GM19328 (cell line): ENCODE results near the gene CNBD2.
"Not testable (repeated sequence)": the region's sequence is repeated elsewhere in the genome, so short reads cannot be mapped to it uniquely, and the experiment has no call there.

Source experiments
- ATAC-seq: cut with Tn5 transposase; IDR thresholded peaks from one replicate; pipeline ENCODE4 v1.9.1; 2021; ENCODE audit warnings: mild to moderate bottlenecking, moderate library complexity; ENCODE audit not compliant: unreplicated experiment

CNBD2 gene

GRCh38 chr20:35974256-35974655 is 5.9 kb downstream of the CNBD2 start:
- no peak for ATAC-seq

DNA sequence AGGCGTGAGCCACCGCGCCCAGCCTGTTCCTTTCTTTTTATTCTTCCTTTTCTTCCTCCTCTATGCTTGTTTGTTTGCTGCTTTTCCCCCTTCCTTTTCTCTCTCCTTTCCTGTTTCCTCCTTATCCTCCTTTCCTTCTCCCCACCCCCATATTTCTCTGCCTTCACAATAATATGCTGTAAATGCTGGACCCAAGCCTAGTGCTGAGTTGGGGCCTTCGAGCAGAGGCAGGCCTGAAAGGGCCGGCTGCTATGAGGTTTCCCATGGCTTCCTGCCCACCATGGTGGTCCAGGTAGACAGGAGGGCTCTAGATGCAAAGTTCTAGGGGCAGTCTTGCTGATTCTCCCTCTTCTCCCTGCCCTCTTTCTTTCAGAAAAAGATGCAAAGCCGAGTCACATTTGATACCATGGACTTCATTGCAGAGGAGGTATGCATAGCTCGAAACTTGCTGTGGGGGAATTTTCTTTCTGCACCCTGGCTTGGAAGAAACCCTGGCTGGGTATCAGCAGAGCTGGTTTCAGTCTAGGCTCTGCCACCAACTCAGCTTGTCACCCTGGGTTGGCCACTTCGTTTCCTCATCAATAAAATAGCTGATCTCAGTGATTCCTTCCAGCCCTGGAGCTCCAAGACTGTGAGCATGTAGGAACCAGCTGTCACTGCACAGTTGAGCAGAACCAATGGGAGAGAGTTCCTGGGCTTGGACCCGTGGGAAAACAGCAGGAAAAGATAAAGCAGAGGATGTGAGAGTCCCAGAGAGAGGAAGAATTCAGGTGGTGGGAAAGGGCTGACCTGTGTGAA is 7.4 kb downstream of the CNBD2 start:
- ATAC-seq: no peak

DNA sequence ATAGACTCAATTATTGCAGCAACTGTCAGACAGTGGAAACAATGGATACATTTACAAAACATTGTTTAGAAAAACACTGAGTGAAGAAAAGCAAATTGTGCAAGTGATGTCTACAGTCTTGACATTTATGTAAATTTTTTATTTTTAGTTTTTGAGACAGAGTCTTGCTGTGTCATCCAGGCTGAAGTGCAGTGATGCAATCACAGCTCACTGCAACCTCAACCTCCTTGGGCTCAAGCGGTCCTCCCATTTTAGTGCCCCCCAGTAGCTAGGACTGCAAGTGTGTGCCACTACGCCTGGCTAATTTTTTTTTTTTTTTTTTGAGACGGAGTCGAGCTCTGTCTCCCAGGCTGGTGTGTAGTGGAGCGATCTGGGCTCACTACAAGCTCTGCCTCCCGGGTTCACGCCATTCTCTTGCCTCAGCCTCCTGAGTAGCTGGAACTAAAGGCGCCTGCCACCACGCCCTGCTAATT is 9.7 kb downstream of the CNBD2 start:
- ATAC-seq: no peak

GRCh38 chr20:35979544-35979943 is 11.2 kb downstream of the CNBD2 start:
- ATAC-seq: no peak

DNA sequence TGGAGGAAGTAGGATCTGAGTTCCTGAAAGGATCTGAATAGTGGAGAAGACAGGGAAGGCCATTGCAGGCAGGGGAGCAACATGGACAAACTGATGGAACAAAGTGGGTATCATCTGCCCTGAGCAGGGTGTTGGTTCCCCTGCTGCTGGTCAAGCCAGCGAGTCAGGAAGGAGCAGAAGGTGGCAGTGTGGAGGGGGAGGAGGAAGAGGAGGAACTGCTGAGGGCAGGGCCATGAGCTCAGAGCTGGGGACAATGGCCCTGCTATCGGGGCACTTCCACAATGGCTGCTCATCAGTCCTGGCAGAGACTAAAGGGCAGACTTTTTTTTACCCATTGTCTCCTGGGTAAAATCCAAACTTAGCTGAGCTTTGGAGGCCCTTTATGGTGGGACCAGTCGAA is 13.6 kb downstream of the CNBD2 start:
- no peak for ATAC-seq

DNA sequence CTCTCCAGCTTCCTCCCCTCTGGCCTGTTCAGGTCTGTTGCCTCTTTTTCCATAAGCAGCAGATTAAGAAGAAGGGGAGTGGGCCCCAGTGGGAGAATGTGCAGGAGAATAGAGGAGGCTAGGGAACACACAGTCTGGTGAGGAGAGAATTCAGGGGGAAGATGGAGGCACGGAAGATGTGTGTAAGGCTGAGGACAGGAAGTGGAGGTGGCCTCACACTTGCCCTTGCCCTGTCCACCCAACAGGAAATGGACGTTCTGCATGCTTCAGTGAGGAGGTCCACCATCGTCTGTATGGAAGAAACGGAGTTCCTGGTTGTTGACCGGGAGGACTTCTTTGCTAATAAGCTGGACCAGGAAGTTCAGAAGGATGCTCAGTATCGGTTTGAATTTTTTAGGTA is 16.0 kb downstream of the CNBD2 start:
- no peak for ATAC-seq

DNA sequence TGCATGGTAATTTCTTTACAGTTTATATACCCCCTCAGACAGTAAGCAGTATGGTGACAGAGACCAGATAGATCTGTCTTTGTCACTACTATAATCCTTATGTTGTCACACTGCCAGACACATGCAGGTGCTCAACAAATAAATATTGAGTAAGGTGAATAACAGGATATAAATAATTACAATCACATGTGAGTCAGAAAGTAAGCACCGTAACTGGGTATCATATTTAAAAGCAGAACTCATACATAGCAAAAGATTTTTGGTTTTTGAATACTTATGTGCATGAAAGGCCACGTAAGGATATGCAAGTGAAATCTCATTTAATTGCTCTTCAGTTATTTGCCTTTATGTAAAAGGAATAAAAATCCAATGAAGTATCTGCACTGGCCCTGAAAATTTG is 17.4 kb downstream of the CNBD2 start:
- ATAC-seq: no peak

DNA sequence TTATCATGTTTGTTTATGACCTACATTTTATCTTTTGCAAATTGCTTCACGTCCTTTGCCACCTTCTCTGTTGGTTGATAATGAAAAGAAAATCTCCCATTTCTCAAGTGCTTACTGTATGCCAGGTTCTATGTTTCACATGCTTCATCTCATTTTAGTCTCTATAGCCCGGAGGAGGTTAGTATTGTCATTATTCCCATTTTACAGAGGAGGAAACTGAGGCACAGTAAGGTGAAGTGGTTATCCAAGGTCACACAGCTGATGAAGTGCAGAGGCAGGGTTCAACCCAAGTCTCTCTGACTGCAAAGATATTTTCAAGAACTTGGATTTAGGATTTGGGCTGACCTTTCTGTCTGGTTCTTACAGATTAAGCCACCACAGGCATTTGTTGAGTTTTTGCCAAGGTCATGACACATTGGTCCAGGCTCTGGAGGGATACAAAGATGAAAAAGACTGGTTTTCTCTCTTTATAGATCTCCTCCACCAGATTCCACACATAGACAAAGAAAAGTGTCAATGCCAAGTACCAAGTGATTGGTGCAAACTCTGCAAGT is 20.6 kb downstream of the CNBD2 start:
- ATAC-seq: no peak

GRCh38 chr20:35991142-35991771 is 22.9 kb downstream of the CNBD2 start:
- ATAC-seq: no peak

- no peak for ATAC-seq
Measured at GRCh38 chr20:35992713-35993335, 24.4 kb downstream of the CNBD2 start.

- ATAC-seq: no peak
Measured at GRCh38 chr20:35994994-35995453, 26.6 kb downstream of the CNBD2 start.

DNA sequence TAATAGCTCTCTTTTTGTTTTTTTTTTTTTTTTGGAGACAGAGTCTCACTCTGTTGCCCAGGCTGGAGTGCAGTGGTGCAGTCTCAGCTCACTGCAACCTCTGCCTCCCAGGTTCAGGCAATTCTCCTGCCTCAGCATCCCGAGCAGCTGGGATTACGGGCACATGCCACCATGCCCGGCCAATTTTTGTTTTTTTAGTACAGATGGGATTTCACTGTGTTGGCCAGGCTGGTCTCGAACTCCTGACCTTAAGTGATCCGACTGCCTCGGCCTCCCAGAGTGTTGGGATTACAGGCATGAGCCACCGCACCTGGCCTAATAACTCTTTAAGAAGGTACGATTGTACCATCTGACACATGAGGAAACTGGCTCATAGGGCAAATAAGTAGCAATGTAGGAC is 28.1 kb downstream of the CNBD2 start:
- not testable (repeated sequence) for ATAC-seq

DNA sequence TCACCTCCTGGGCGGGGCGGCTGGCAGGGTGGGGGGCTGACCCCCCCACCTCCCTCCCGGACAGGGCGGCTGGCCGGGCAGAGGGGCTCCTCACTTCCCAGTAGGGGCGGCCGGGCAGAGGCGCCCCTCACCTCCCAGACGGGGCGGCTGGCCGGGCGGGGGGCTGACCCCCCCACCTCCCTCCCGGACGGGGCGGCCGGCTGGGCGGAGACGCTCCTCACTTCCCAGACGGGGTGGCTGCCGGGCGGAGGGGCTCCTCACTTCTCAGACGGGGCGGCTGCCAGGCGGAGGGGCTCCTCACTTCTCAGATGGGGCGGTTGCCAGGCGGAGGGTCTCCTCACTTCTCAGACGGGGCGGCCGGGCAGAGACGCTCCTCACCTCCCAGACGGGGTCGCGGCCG is 32.9 kb downstream of the CNBD2 start:
- not testable (repeated sequence) for ATAC-seq

DNA sequence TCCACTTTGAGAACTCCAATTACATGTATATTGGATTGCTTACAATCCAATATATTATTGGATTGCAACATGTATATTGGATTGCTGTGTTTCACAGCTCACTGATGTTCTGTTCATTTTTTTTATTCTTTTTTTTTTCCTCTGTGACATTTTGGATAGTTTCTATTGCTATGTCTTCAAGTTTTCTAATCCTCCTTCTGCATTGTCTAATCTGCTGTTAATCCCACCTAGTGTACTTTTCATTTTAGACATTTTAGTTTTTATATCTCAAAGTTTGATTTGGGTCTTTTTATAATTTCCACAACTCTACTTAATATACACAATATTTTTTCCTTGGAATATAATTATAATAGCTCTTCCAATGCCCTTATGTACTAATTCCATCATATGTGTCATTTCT is 34.5 kb downstream of the CNBD2 start:
- no peak for ATAC-seq

DNA sequence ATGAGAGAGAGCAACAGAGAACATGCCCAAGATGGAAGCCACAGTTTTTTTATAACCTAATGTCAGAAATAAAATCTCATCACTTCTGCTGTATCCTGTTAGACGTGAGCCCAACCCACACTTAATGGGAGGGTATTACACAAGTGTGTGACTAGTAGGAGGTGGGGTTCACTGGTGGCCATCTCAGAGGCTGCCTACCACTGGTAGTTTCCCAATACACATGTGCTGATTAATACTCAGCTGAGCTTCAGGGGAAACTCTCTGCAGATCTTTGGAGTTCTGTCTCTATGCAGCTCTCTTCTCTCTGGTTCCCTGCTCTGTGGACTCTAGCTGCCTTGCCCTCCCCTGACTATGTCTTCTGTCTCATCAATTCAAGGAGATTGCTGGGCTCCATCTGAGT is 35.7 kb downstream of the CNBD2 start:
- no peak for ATAC-seq

- ATAC-seq: no peak
Measured at GRCh38 chr20:36008461-36009035, 40.2 kb downstream of the CNBD2 start.

GRCh38 chr20:36010076-36010475 is 41.7 kb downstream of the CNBD2 start:
- no peak for ATAC-seq

DNA sequence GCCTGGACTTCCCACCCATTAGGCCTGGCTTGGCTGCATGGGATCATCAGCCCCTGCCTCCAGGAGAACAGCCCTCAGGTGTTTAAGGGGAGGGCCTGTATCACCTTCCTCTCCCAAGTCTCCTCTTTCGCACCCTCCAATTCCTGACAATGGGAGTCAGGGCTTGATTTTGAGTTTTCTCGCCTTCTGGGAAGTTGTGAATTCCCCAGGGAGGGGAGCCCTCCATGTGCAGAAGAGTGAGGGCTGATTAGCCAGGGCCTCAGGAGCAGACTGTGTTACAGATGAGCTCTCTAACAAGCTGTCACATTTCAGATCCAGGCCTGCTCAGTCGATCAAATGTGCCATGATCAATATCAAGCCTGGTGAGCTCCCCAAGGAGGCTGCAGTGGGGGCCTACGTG is 42.4 kb downstream of the CNBD2 start:
- ATAC-seq: no peak

- no peak for ATAC-seq
Measured at GRCh38 chr20:36015806-36016403, 47.5 kb downstream of the CNBD2 start.

DNA sequence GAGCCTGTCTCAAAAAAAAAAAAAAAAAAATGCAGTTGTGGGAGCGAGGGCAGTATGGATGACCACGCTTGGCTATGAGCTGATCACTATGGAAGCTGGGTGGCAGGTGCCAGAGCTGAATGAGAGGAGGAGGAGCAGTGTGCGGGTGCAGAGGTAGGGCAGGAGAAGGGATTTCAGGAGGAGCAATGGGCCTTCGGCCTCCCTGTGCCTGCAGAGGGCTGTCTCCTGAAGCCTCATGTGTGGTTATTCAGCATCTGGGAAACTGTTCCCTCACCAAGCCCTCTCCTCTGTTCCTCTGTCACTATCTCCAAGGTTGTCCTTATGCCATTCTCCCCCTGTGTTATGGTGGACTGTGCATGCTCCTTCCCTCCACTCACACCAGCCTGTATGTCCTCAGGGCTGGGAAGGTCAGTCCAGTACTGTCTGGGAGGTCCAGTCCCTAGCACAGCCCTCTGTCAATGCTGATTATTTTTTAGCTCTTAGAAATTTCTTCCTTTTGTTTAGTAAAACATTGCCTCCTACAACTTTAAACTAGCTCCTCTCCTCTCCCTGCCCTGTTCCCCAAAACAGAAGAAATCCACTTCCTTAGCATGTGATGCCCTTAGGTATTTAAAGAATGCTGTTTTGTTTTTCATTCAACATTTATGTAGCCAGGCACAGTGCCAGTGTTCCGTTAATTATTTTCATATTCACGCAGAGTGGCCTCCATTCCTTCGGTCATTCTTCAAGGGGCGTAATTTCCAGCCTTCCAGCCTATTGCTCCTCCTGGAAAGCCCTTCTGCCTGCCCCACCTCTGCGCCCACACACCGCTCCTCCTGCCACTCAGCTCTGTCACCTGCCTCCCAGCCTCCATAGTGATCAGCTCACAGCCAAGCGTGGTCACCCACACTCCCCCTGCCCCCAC is 48.9 kb downstream of the CNBD2 start:
- no peak for ATAC-seq
